Coronary artery (tissue), 2 donors: ENCODE results near the gene SGCA.

Experiments
- DNase-seq: peaks from one replicate; pipeline ENCODE4 v3.0.0-alpha.2; 2017; ENCODE audit warnings: low spot score
- H3K27ac ChIP-seq, 2 donors: fragments of 200-600 bp; sonication (generic); one replicate each; pipeline ENCODE4 v1.5.1; 2016 to 2019
- H3K4me3 ChIP-seq: fragments of 200-600 bp; sonication (generic); 2 replicates; pipeline ENCODE4 v1.5.1; 2016; ENCODE audit warnings: mild to moderate bottlenecking, moderate library complexity
- CTCF ChIP-seq: fragments of 200-600 bp; sonication (generic); IDR thresholded peaks from one replicate; pipeline ENCODE4 v1.5.1; 2019; ENCODE audit warnings: antibody characterized with exemption

SGCA gene

GRCh38 chr17:50222922-50223321 lies 57.1 kb downstream of the SGCA start:
- peak overlapping the region; percentile 38 for H3K4me3 ChIP-seq
- TF ChIP-seq CTCF: no peak
- DNase-seq: no peak
- peak overlapping the region; percentile 82 to 94 for H3K27ac ChIP-seq
